ENCODE measurements around the gene ATP11C.

The ATP11C gene

DNA sequence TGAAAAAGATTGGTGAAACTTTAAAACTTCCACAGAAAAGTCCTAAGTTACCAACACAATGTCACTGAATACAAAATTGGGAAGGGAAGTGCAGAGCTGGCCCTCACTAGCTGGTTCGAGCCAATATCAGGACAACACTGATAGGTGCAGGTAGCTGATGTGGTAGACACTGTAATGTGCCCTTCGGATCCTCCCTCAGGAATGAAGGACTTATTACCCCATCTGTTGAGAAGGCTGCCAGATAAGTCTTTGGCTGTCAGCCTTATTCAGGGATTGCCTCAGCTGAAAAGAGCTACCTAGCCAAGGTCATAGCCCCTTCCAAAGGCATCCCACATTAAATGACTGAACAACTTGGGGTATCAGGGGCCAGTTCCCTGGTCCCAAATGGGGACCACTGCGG, 230.2 kb downstream of the ATP11C start:
- no peak for TF ChIP-seq CTCF (IDR thresholded peaks at IDR 0.05; ENCODE audit: low read depth, low read length, poor library complexity, severe bottlenecking)
- TF ChIP-seq EZH2phosphoT487 (IDR thresholded peaks at IDR 0.05; ENCODE audit: borderline replicate concordance, low read length) = no peak
- no peaks in the 10 kb centered on the region for H3K9me3 ChIP-seq (ENCODE audit: control insufficient read depth, insufficient read depth, low read length)
- no peak overlapping the region for H3K4me2 ChIP-seq (ENCODE audit: low read length)
- H3K9me2 ChIP-seq (replicated peaks; ENCODE audit: control insufficient read depth, low read length) = no peaks in the 10 kb centered on the region
- H3K79me2 ChIP-seq (ENCODE audit: control insufficient read depth, low read length) = no peaks in the 10 kb centered on the region
- H3K36me3 ChIP-seq (ENCODE audit: control insufficient read depth, low read length) = no peaks in the 10 kb centered on the region
- H3K4me3 ChIP-seq (ENCODE audit: low read length) = no peak overlapping the region
- H3K27me3 ChIP-seq (ENCODE audit: control insufficient read depth, low read length) = no peaks in the 10 kb centered on the region
- H3K27ac ChIP-seq (ENCODE audit: low read depth, low read length) = no peak overlapping the region
- no peaks in the 10 kb centered on the region for H4K20me1 ChIP-seq (ENCODE audit: control insufficient read depth, insufficient read depth, low read depth, low read length)
- no peaks in the 10 kb centered on the region for H3K4me1 ChIP-seq (ENCODE audit: control insufficient read depth, low read length)
- H3F3A ChIP-seq (ENCODE audit: control insufficient read depth, insufficient read depth) = no peaks in the 10 kb centered on the region

DNA sequence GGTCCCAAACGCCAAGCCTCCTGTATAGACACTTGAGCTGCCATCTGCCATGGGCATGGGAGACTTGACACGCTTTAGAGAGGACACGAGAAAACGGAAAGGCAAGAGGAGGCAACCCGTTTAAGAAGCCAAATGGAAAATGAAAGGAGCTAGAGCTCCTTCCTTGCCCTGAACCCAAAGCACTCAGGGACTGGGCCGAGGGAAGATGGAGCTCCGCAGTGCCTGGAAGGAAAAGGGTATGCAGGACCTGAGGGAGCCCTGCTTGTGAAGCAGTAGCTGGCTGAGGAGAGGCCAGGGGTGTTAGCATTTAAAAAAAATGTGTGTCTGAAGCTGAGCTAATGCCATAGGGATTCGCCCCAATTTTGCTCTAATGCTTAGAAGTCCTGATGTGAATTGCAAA, 239.9 kb downstream of the ATP11C start:
- Histone ChIP-seq H3K79me2 (ENCODE audit: control insufficient read depth, low read length) (no peaks in the 10 kb centered on the region), H3K4me3 (ENCODE audit: low read length) (no peak overlapping the region), H4K20me1 (ENCODE audit: control insufficient read depth, insufficient read depth, low read depth, low read length) (no peaks in the 10 kb centered on the region)

GRCh38 chrX:139692506-139692849, 240.4 kb downstream of the ATP11C start:
- Histone ChIP-seq H3K79me2 (ENCODE audit: control insufficient read depth, low read length) (no peaks in the 10 kb centered on the region), H3K9me2 (replicated peaks; ENCODE audit: control insufficient read depth, low read length) (no peaks in the 10 kb centered on the region), H3K27ac (ENCODE audit: low read depth, low read length) (no peak overlapping the region), H4K20me1 (ENCODE audit: control insufficient read depth, insufficient read depth, low read depth, low read length) (no peaks in the 10 kb centered on the region), H3K9me3 (ENCODE audit: control insufficient read depth, insufficient read depth, low read length) (no peaks in the 10 kb centered on the region), H3K4me3 (ENCODE audit: low read length) (no peak overlapping the region), H3K36me3 (ENCODE audit: control insufficient read depth, low read length) (no peaks in the 10 kb centered on the region), H3K4me2 (ENCODE audit: low read length) (no peak overlapping the region), H3K4me1 (ENCODE audit: control insufficient read depth, low read length) (no peaks in the 10 kb centered on the region), H3K27me3 (ENCODE audit: control insufficient read depth, low read length) (no peaks in the 10 kb centered on the region), H3F3A (ENCODE audit: control insufficient read depth, insufficient read depth) (no peaks in the 10 kb centered on the region)
- no peak for TF ChIP-seq CTCF (IDR thresholded peaks at IDR 0.05; ENCODE audit: low read depth, low read length, poor library complexity, severe bottlenecking)
- no peak for TF ChIP-seq EZH2phosphoT487 (IDR thresholded peaks at IDR 0.05; ENCODE audit: borderline replicate concordance, low read length)

More for the DNA sequence above, 239.9 kb downstream of the ATP11C start:
- no peak overlapping the region for H3K27ac ChIP-seq (ENCODE audit: low read depth, low read length)
- no peak overlapping the region for H3K4me2 ChIP-seq (ENCODE audit: low read length)
- H3K9me2 ChIP-seq (replicated peaks; ENCODE audit: control insufficient read depth, low read length) = no peaks in the 10 kb centered on the region
- H3K4me1 ChIP-seq (ENCODE audit: control insufficient read depth, low read length) = no peaks in the 10 kb centered on the region
- no peaks in the 10 kb centered on the region for H3K36me3 ChIP-seq (ENCODE audit: control insufficient read depth, low read length)
- H3K27me3 ChIP-seq (ENCODE audit: control insufficient read depth, low read length) = no peaks in the 10 kb centered on the region
- no peaks in the 10 kb centered on the region for H3F3A ChIP-seq (ENCODE audit: control insufficient read depth, insufficient read depth)
- TF ChIP-seq CTCF (IDR thresholded peaks at IDR 0.05; ENCODE audit: low read depth, low read length, poor library complexity, severe bottlenecking) = no peak
- TF ChIP-seq EZH2phosphoT487 (IDR thresholded peaks at IDR 0.05; ENCODE audit: borderline replicate concordance, low read length) = no peak
- H3K9me3 ChIP-seq (ENCODE audit: control insufficient read depth, insufficient read depth, low read length) = no peaks in the 10 kb centered on the region
